ENCODE measurements around the gene RGS6. TPM values are rescaled to one million over a fixed set of nuclear protein-coding genes. Genes with fewer than 3 reads are reported as not detected.

The RGS6 gene
- total and polyA plus RNA-seq, 8 donors: 0.06 to 0.47 (median 0.20) TPM; not detected in 1

GRCh38 chr14:71960494-71961353 lies 28.5 kb downstream of the RGS6 start:
- no peak for DNase-seq
- Histone ChIP-seq H3K36me3 (no peaks in the 10 kb centered on the region), H3K4me3 (no peak overlapping the region), H3K4me1 (no peaks in the 10 kb centered on the region), H3K27me3 (no peaks in the 10 kb centered on the region), H3K9me3 (no peaks in the 10 kb centered on the region), H3K27ac (no peak overlapping the region)
- FAIRE-seq: no peak
- no peak for TF ChIP-seq CTCF (IDR thresholded peaks at IDR 0.05)
- intact Hi-C loops (cut with DNase I): no loop called here
- 49 to 50% methylated on average over 8 of the region's 8 CpGs for WGBS, 2 donors
- ATAC-seq: no peak

GRCh38 chr14:71961972-71962371 lies 29.7 kb downstream of the RGS6 start:
- Histone ChIP-seq H3K4me3 (no peak overlapping the region), H3K9me3 (no peaks in the 10 kb centered on the region), H3K27me3 (no peaks in the 10 kb centered on the region), H3K27ac (no peak overlapping the region), H3K36me3 (no peaks in the 10 kb centered on the region), H3K4me1 (no peaks in the 10 kb centered on the region)
- intact Hi-C loops (cut with DNase I): no loop called here
- 35 to 56% methylated on average over 4 of the region's 4 CpGs for WGBS, 2 donors
- FAIRE-seq (no peak), DNase-seq (peak in 1 of 6 donors; percentile 8), ATAC-seq (no peak)
- no peak for TF ChIP-seq CTCF (IDR thresholded peaks at IDR 0.05)

GRCh38 chr14:71964716-71965115 lies 32.5 kb downstream of the RGS6 start:
- DNase-seq: no peak
- Histone ChIP-seq H3K36me3 (no peaks in the 10 kb centered on the region), H3K9me3 (no peaks in the 10 kb centered on the region), H3K4me1 (no peaks in the 10 kb centered on the region), H3K27me3 (no peaks in the 10 kb centered on the region), H3K27ac (no peak overlapping the region), H3K4me3 (no peak overlapping the region)
- 53 to 54% methylated on average over 7 of the region's 7 CpGs for WGBS, 2 donors
- ATAC-seq: no peak
- intact Hi-C loops (cut with DNase I): no loop called here
- no peak for TF ChIP-seq CTCF (IDR thresholded peaks at IDR 0.05)
- FAIRE-seq: no peak

GRCh38 chr14:71966528-71966927 lies 34.3 kb downstream of the RGS6 start:
- WGBS, 2 donors: 45 to 60% methylated on average over 2 of the region's 2 CpGs
- Histone ChIP-seq H3K4me1 (no peaks in the 10 kb centered on the region), H3K36me3 (no peaks in the 10 kb centered on the region), H3K27ac (no peak overlapping the region), H3K9me3 (no peaks in the 10 kb centered on the region), H3K4me3 (no peak overlapping the region), H3K27me3 (no peaks in the 10 kb centered on the region)
- no peak for ATAC-seq
- intact Hi-C loops (cut with DNase I): no loop called here
- FAIRE-seq: no peak
- no peak for DNase-seq
- TF ChIP-seq CTCF (IDR thresholded peaks at IDR 0.05): no peak

- ATAC-seq (no peak), DNase-seq (no peak), FAIRE-seq (no peak)
- Histone ChIP-seq H3K27ac (no peak overlapping the region), H3K27me3 (no peaks in the 10 kb centered on the region), H3K4me1 (no peaks in the 10 kb centered on the region), H3K9me3 (no peaks in the 10 kb centered on the region), H3K36me3 (no peaks in the 10 kb centered on the region), H3K4me3 (no peak overlapping the region)
- TF ChIP-seq CTCF (IDR thresholded peaks at IDR 0.05): no peak
- WGBS, 2 donors: 33 to 44% methylated on average over 1 of the region's 1 CpG
- intact Hi-C loops (cut with DNase I): no loop called here
Observed at GRCh38 chr14:71967704-71968103, 35.5 kb downstream of the RGS6 start.

Data from pancreas (tissue), 10 donors.